ENCODE measurements around the gene SCARB1.

GRCh38 chr12:124744273-124744640 lies 119.4 kb downstream of the SCARB1 start:
- TF ChIP-seq CTCF (IDR thresholded peaks at IDR 0.05; ENCODE audit: poor library complexity), result no peak
- no peak for TF ChIP-seq EZH2 (IDR thresholded peaks at IDR 0.05; ENCODE audit: borderline replicate concordance)
